IPS-15b (cell line): ENCODE data around the gene PRR14L.
"Not testable (repeated sequence)": the region's sequence is repeated elsewhere in the genome, so short reads cannot be mapped to it uniquely, and the experiment has no call there.

Experiments used
- H3K27me3 ChIP-seq: one replicate; pipeline ENCODE4 v1.6.1; 2013; ENCODE audit warnings: low read length; ENCODE audit not compliant: control insufficient read depth, insufficient read depth
- H3K36me3 ChIP-seq: one replicate; pipeline ENCODE4 v1.6.1; 2013; ENCODE audit warnings: low read length; ENCODE audit not compliant: control insufficient read depth, insufficient read depth
- H3K4me1 ChIP-seq: one replicate; pipeline ENCODE4 v1.6.1; 2013; ENCODE audit warnings: mild to moderate bottlenecking, low read length; ENCODE audit not compliant: control insufficient read depth, insufficient read depth
- H3K4me3 ChIP-seq: one replicate; pipeline ENCODE4 v1.5.1; 2013; ENCODE audit warnings: low read depth, low read length
- H3K9ac ChIP-seq: one replicate; pipeline ENCODE4 v1.6.1; 2013; ENCODE audit warnings: low read depth, mild to moderate bottlenecking, low read length
- H3K9me3 ChIP-seq: one replicate; pipeline ENCODE4 v1.6.1; 2013; ENCODE audit warnings: mild to moderate bottlenecking, low read length; ENCODE audit not compliant: control insufficient read depth, insufficient read depth

Gene PRR14L

GRCh38 chr22:31753634-31754501, 3.9 kb upstream of the PRR14L start, which contains the start of gene DEPDC5:
TSS of gene DEPDC5 (plus strand) at chr22:31754019. CDS start at chr22:31754922, 903 bp downstream.
- no peaks in the 10 kb centered on the region for H3K9me3 ChIP-seq
- peaks cover 3% of the 10 kb centered on the region for H3K36me3 ChIP-seq
- H3K9ac ChIP-seq: peak within 1 kb of the TSS; percentile 48
- H3K4me3 ChIP-seq: peak within 1 kb of the TSS; percentile 79
- H3K4me1 ChIP-seq: peaks cover 10% of the 10 kb centered on the region
- no peaks in the 10 kb centered on the region for H3K27me3 ChIP-seq

- Histone ChIP-seq H3K36me3 (no peaks in the 10 kb centered on the region), H3K4me3 (peak overlapping the region; percentile 55), H3K9ac (peak overlapping the region; percentile 37), H3K9me3 (no peaks in the 10 kb centered on the region), H3K27me3 (no peaks in the 10 kb centered on the region), H3K4me1 (peaks cover 13% of the 10 kb centered on the region)
Observed at GRCh38 chr22:31753005-31753633, 3.2 kb upstream of the PRR14L start.

- Histone ChIP-seq H3K9ac (no peak overlapping the region), H3K36me3 (no peaks in the 10 kb centered on the region), H3K4me1 (peaks cover 15% of the 10 kb centered on the region)
Observed at GRCh38 chr22:31752096-31752847, 2.3 kb upstream of the PRR14L start.

GRCh38 chr22:31750365-31751284, 693 bp upstream of the PRR14L start:
- H3K9me3 ChIP-seq: no peaks in the 10 kb centered on the region
- no peak overlapping the region for H3K9ac ChIP-seq
- peaks cover 15% of the 10 kb centered on the region for H3K4me1 ChIP-seq
- H3K27me3 ChIP-seq: no peaks in the 10 kb centered on the region
- H3K4me3 ChIP-seq: peak overlapping the region; percentile 33
- H3K36me3 ChIP-seq: peaks cover 5% of the 10 kb centered on the region

More at GRCh38 chr22:31752096-31752847, 2.3 kb upstream of the PRR14L start:
- Histone ChIP-seq H3K27me3 (no peaks in the 10 kb centered on the region), H3K9me3 (no peaks in the 10 kb centered on the region), H3K4me3 (no peak overlapping the region)

GRCh38 chr22:31748490-31748889, 1.4 kb downstream of the PRR14L start:
- Histone ChIP-seq H3K9me3 (no peaks in the 10 kb centered on the region), H3K36me3 (peaks cover 5% of the 10 kb centered on the region), H3K4me1 (peaks cover 13% of the 10 kb centered on the region)

GRCh38 chr22:31747441-31747840, 2.5 kb downstream of the PRR14L start:
- H3K36me3 ChIP-seq: peaks cover 5% of the 10 kb centered on the region
- H3K4me1 ChIP-seq: peaks cover 13% of the 10 kb centered on the region
- peak overlapping the region; percentile 100 for H3K4me3 ChIP-seq
- H3K9me3 ChIP-seq: no peaks in the 10 kb centered on the region
- H3K9ac ChIP-seq: no peak overlapping the region
- no peaks in the 10 kb centered on the region for H3K27me3 ChIP-seq

More at GRCh38 chr22:31748490-31748889, 1.4 kb downstream of the PRR14L start:
- H3K4me3 ChIP-seq: peak overlapping the region; percentile 100
- no peaks in the 10 kb centered on the region for H3K27me3 ChIP-seq
- peak overlapping the region; percentile 93 for H3K9ac ChIP-seq

- no peaks in the 10 kb centered on the region for H3K27me3 ChIP-seq
- H3K9me3 ChIP-seq: no peaks in the 10 kb centered on the region
- peaks cover 7% of the 10 kb centered on the region for H3K36me3 ChIP-seq
- H3K9ac ChIP-seq: no peak overlapping the region
- no peak overlapping the region for H3K4me3 ChIP-seq
- H3K4me1 ChIP-seq: peaks cover 7% of the 10 kb centered on the region
Observed at GRCh38 chr22:31743871-31744270, 6.1 kb downstream of the PRR14L start.

- H3K9me3 ChIP-seq: no peaks in the 10 kb centered on the region
- H3K36me3 ChIP-seq: peaks cover 14% of the 10 kb centered on the region
- no peak overlapping the region for H3K4me3 ChIP-seq
- no peak overlapping the region for H3K9ac ChIP-seq
- peaks cover 2% of the 10 kb centered on the region for H3K4me1 ChIP-seq
- no peaks in the 10 kb centered on the region for H3K27me3 ChIP-seq
Observed at GRCh38 chr22:31742682-31743081, 7.2 kb downstream of the PRR14L start.

GRCh38 chr22:31742115-31742514, 7.8 kb downstream of the PRR14L start:
- Histone ChIP-seq H3K9me3 (no peaks in the 10 kb centered on the region), H3K4me1 (peaks cover 2% of the 10 kb centered on the region), H3K4me3 (no peak overlapping the region), H3K36me3 (peaks cover 14% of the 10 kb centered on the region), H3K27me3 (no peaks in the 10 kb centered on the region), H3K9ac (no peak overlapping the region)

GRCh38 chr22:31740314-31740713, 9.6 kb downstream of the PRR14L start:
- H3K9ac ChIP-seq, H3K4me3 ChIP-seq, H3K27me3 ChIP-seq, H3K9me3 ChIP-seq, H3K4me1 ChIP-seq: not testable (repeated sequence)
- H3K36me3 ChIP-seq: peaks cover 12% of the 10 kb centered on the region

GRCh38 chr22:31739795-31740201, 10.1 kb downstream of the PRR14L start:
- Histone ChIP-seq H3K36me3 (peaks cover 12% of the 10 kb centered on the region), H3K9me3 (no peaks in the 10 kb centered on the region), H3K4me1 (peaks cover 2% of the 10 kb centered on the region), H3K27me3 (no peaks in the 10 kb centered on the region), H3K4me3 (no peak overlapping the region), H3K9ac (no peak overlapping the region)
